Fibroblast of lung (primary cell): ENCODE measurements around the gene ASPDH.

Source experiments
- EZH2 ChIP-seq: IDR thresholded peaks from 2 replicates; pipeline ENCODE4 v1.5.1; 2012; ENCODE audit warnings: low read length, control low read depth, mild to moderate bottlenecking; ENCODE audit errors: missing control alignments
- TF ChIP-seq, protein P1 (sequence below), 2 donors: IDR thresholded peaks in 1 of 2; conservative IDR thresholded peaks in 1 of 2; 1 replicate in 1 of 2; 2 replicates in 1 of 2; pipeline ENCODE4 v1.5.1; 2011 to 2012; ENCODE audit warnings: low read length in 2 of 2, control low read depth in 1 of 2, inconsistent platforms in 1 of 2, low read depth in 1 of 2, mild to moderate bottlenecking in 1 of 2

DNA sequence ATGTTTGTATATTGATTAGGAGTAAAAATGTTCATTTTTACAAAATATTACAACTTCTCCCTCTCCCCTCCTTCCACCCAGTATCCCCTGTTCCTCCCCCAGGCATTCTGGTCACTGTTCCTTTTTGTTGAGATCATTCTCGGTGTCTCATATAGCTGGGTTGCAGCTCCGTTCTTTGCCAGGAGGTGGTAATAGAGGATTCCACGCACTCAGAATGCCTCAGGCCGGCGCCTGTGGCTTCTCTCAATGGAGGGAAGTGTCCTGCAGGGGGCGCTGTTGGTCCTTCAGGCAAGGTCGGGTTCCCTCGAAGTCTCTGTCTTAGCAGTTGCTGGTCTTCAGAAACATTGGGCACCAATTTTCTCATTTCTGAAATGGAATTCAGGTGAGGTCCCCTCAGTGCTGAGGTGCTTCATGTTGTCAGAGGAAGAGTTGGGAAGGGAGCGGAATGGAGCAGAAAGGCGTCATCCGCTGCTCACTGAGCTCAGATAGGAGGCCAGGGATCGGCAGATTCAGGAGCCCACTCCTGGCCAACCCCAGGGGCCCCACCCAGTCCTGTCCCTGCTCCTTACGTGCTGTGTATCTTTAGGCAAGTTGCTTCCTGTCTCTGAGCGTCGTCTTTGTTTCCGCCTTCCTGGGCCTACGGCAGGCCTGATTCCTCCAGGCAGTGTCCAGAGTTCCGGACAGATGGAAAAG is 26.7 kb downstream of the ASPDH start:
- TF ChIP-seq, protein P1, sequence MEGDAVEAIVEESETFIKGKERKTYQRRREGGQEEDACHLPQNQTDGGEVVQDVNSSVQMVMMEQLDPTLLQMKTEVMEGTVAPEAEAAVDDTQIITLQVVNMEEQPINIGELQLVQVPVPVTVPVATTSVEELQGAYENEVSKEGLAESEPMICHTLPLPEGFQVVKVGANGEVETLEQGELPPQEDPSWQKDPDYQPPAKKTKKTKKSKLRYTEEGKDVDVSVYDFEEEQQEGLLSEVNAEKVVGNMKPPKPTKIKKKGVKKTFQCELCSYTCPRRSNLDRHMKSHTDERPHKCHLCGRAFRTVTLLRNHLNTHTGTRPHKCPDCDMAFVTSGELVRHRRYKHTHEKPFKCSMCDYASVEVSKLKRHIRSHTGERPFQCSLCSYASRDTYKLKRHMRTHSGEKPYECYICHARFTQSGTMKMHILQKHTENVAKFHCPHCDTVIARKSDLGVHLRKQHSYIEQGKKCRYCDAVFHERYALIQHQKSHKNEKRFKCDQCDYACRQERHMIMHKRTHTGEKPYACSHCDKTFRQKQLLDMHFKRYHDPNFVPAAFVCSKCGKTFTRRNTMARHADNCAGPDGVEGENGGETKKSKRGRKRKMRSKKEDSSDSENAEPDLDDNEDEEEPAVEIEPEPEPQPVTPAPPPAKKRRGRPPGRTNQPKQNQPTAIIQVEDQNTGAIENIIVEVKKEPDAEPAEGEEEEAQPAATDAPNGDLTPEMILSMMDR (conservative IDR thresholded peaks at IDR 0.05 in 1 of 2, IDR thresholded peaks at IDR 0.05 in 1 of 2; ENCODE audit: low read depth in 1 of 2, low read length in 2 of 2), result peak; percentile 38 to 58
- TF ChIP-seq EZH2, result no peak
